HEK293T (cell line): ENCODE measurements around the gene ZNF385B.
A peak's percentile ranks its signal among the peaks of the same experiment; 100 is the strongest.
"Not testable (repeated sequence)": the region's sequence is repeated elsewhere in the genome, so short reads cannot be mapped to it uniquely, and the experiment has no call there.

ENCODE experiments used
- CTCF ChIA-PET: fragments of 350-600 bp; formaldehyde crosslinking; extraction: SDS; loops from one replicate; lab custom pipeline; 2021; ENCODE audit warnings: antibody characterized with exemption, inconsistent platforms; lab: Yijun Ruan, JAX
- POLR2A ChIA-PET: fragments of 350-600 bp; formaldehyde crosslinking; extraction: SDS; loops from one replicate; lab custom pipeline; 2020; ENCODE audit warnings: antibody characterized with exemption, inconsistent platforms; lab: Yijun Ruan, JAX
- DNase-seq: peaks from one replicate; pipeline ENCODE4 v3.0.0; 2012; ENCODE audit warnings: mixed read lengths; ENCODE audit errors: extremely low spot score
- ARNT ChIP-seq: fragments of 450-650 bp; IDR thresholded peaks from 2 replicates; pipeline ENCODE4 v1.6.1; 2017; ENCODE audit warnings: mild to moderate bottlenecking
- BHLHE40 ChIP-seq: fragments of 450-650 bp; IDR thresholded peaks from 2 replicates; pipeline ENCODE4 v1.6.1; 2016; ENCODE audit warnings: mild to moderate bottlenecking, moderate library complexity, borderline replicate concordance
- CTBP1 ChIP-seq: fragments of 450-650 bp; IDR thresholded peaks from 2 replicates; pipeline ENCODE4 v1.6.1; 2016; ENCODE audit warnings: borderline replicate concordance
- ELF4 ChIP-seq: fragments of 450-650 bp; IDR thresholded peaks from 2 replicates; pipeline ENCODE4 v1.6.1; 2017; ENCODE audit warnings: antibody characterized with exemption
- FOXA1 ChIP-seq: fragments of 450-650 bp; IDR thresholded peaks from 2 replicates; pipeline ENCODE4 v1.6.1; 2016; ENCODE audit warnings: mild to moderate bottlenecking
- FOXK2 ChIP-seq: fragments of 450-650 bp; IDR thresholded peaks from 2 replicates; pipeline ENCODE4 v1.6.1; 2016; ENCODE audit warnings: mild to moderate bottlenecking
- FOXM1 ChIP-seq: fragments of 450-650 bp; IDR thresholded peaks from 2 replicates; pipeline ENCODE4 v1.6.1; 2017; ENCODE audit warnings: mild to moderate bottlenecking, borderline replicate concordance
- HDGF ChIP-seq: fragments of 450-650 bp; IDR thresholded peaks from 2 replicates; pipeline ENCODE4 v1.6.1; 2017; ENCODE audit warnings: antibody characterized with exemption, borderline replicate concordance
- L3MBTL2 ChIP-seq: fragments of 450-650 bp; conservative IDR thresholded peaks from 2 replicates; pipeline ENCODE4 v1.6.1; 2016; ENCODE audit warnings: mild to moderate bottlenecking
- LEF1 ChIP-seq: fragments of 450-650 bp; IDR thresholded peaks from 2 replicates; pipeline ENCODE4 v1.6.1; 2017; ENCODE audit warnings: mild to moderate bottlenecking, borderline replicate concordance
- NFRKB ChIP-seq: fragments of 450-650 bp; IDR thresholded peaks from 2 replicates; pipeline ENCODE4 v1.6.1; 2016; ENCODE audit warnings: mild to moderate bottlenecking, moderate library complexity
- SP1 ChIP-seq: fragments of 450-650 bp; IDR thresholded peaks from 2 replicates; pipeline ENCODE4 v1.6.1; 2017
- SUZ12 ChIP-seq: fragments of 450-650 bp; IDR thresholded peaks from 2 replicates; pipeline ENCODE4 v1.6.1; 2016; ENCODE audit warnings: mild to moderate bottlenecking
- TARDBP ChIP-seq: fragments of 450-650 bp; IDR thresholded peaks from 2 replicates; pipeline ENCODE4 v1.6.1; 2016
- ZNF384 ChIP-seq: fragments of 450-650 bp; IDR thresholded peaks from 2 replicates; pipeline ENCODE4 v1.6.1; 2016
- TF ChIP-seq, protein P1 (sequence below): fragments of 450-650 bp; IDR thresholded peaks from 2 replicates; pipeline ENCODE4 v1.6.1; 2016

Gene ZNF385B

DNA sequence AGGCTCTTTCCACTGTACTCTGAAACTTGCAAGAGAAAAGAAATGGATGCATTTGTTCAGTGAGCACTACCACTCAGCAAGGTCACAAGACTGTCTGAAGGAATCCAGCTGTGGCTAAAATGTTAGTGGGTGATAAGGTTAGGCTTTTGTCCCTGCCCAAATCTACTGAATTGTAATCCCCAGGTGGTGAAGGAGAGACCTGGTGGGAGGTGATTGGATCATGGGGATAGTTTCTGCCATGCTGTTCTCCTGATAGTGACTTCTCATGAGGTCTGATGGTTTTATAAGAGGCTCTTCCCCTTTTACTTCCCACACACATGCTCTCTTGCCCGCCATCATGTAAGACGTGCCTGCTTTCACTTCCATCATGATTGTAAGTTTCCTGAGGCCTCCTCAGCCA is 68.2 kb downstream of the ZNF385B start:
- POLR2A ChIA-PET: no interaction called here
- no peak for DNase-seq
- no peak for TF ChIP-seq TARDBP
- no peak for TF ChIP-seq FOXA1
- no peak for TF ChIP-seq ZNF384
- TF ChIP-seq L3MBTL2: no peak
- no peak for TF ChIP-seq HDGF
- TF ChIP-seq FOXM1: no peak
- TF ChIP-seq CTBP1: no peak
- no peak for TF ChIP-seq NFRKB
- TF ChIP-seq SUZ12: no peak
- CTCF ChIA-PET: no interaction called here

DNA sequence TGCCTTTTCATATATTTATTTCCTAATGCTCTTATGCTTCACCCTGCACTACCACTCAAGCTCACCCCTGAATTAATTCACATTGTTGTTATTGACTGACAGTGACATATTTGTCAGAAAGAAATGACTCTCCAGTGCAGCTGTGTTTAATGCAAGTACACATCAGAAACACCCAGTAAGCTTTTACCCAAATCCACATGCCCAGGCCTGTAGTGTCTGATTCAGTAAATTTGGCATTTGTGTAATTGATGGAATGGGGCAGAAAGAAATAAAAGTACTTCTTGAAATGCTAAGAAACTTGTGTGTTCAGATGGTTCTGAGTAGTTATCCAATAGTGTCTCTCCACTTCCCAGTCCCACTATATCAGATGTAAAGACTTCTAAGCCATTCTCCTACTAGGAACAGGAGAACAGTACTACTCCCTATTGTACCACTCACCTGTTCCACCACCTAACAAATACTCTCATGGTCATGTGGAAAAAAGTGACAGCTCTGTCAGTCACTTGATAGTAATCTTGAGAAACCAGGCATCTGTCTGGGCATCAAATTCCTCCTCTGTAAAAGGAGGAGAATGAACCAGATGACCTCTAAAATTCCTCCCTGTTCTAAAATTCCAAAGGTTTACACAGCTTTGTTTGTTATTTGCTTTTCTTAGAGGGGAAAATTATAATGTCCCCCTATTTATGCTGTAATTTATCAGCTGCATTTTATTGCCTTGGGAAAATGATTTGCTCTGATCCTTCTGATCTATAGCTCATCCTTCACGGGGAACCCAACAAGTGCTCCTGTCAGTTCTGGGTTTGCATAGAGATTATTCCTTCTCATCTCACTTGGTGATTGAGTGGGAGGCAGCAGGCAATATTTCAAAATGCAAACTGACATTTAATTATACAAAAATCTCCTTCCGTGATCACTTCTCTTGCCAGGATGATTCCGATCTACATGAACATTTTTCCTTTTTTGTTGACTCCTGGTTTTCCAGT is 70.9 kb downstream of the ZNF385B start:
- POLR2A ChIA-PET: no interaction called here
- TF ChIP-seq BHLHE40: no peak
- TF ChIP-seq, protein P1, sequence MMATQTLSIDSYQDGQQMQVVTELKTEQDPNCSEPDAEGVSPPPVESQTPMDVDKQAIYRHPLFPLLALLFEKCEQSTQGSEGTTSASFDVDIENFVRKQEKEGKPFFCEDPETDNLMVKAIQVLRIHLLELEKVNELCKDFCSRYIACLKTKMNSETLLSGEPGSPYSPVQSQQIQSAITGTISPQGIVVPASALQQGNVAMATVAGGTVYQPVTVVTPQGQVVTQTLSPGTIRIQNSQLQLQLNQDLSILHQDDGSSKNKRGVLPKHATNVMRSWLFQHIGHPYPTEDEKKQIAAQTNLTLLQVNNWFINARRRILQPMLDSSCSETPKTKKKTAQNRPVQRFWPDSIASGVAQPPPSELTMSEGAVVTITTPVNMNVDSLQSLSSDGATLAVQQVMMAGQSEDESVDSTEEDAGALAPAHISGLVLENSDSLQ: peak; percentile 16; the same call in 1 of the 2 replicates
- CTCF ChIA-PET: no interaction called here
- no peak for DNase-seq

DNA sequence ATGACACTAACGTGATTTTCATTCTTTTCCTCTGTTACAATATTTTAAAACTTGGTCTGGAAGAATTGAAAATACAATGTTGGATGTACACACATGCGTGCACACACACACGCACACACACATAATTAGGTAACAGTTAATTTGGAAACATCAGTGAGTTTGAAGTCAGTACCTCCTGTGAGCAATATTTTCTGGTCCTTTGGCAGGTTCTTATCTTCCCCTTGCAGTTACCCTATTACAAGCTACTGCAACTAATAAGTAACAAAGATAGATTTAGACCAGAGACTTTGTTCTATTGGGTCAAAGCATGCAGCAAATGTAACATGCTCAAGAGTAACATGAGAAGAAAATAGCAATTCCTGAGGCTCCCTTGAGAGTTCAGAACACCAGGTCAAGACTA is 73.3 kb downstream of the ZNF385B start:
- CTCF ChIA-PET: interaction anchor here (0.6 kb wide), 1 partner anchor 194 kb away, joined by 5 read pairs; no protein-coding TSS in a partner anchor

DNA sequence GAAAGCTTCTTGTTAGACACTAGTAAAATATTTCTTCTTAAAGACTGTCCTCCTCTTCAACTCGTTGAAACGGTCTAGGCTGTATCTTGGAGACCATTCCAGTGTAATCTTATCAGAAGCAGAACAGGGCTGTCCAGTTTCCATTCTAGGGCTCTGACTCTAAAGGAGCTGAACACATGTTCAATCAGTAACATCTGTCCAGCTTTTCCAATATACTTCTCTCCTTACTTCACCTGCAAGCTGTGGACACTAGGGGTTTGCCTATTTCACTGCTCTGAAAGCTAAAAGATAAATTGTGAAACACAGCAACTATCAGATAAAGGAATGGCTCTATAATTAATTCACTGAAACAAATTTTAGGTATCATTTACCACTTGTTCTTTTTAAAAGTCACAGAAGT is 73.8 kb downstream of the ZNF385B start:
- CTCF ChIA-PET: interaction anchor here (0.6 kb wide), 1 partner anchor 193 kb away, joined by 5 read pairs; no protein-coding TSS in a partner anchor
- TF ChIP-seq ZNF384 (no peak), ELF4 (no peak), FOXM1 (no peak), HDGF (no peak), SP1 (no peak), L3MBTL2 (no peak), NFRKB (no peak), BHLHE40 (no peak), SUZ12 (no peak), ARNT (no peak), FOXK2 (no peak), TARDBP (no peak), CTBP1 (no peak), FOXA1 (no peak), LEF1 (no peak)
- no peak for DNase-seq
- POLR2A ChIA-PET: no interaction called here

More for the DNA sequence above, 73.3 kb downstream of the ZNF385B start:
- POLR2A ChIA-PET: no interaction called here
- TF ChIP-seq FOXA1 (no peak), ELF4 (no peak), CTBP1 (no peak), NFRKB (no peak), TARDBP (no peak), SUZ12 (no peak), SP1 (no peak), BHLHE40 (no peak)
- TF ChIP-seq, protein P1: no peak
- no peak for DNase-seq

DNA sequence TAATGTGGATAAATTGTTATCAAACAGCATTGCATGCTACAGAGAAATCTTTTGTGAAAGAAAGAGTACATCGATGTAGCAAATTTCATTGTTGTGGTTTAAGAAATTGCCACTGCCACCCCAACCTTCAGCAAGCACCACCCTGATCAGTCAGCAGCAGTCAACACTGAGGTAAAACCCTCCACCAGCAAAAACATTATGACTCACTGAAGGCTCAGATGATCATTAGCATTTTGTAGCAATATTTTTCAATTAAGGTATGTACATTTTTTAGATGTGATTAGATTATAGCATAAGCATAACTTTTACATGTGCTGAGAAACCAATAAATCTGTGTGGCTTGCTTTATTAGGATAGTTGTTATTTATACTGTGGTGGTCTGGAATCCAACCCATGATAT is 75.5 kb downstream of the ZNF385B start:
- TF ChIP-seq SUZ12: no peak
- no peak for TF ChIP-seq FOXM1
- TF ChIP-seq, protein P1: no peak
- no peak for DNase-seq
- POLR2A ChIA-PET: no interaction called here
- CTCF ChIA-PET: no interaction called here

DNA sequence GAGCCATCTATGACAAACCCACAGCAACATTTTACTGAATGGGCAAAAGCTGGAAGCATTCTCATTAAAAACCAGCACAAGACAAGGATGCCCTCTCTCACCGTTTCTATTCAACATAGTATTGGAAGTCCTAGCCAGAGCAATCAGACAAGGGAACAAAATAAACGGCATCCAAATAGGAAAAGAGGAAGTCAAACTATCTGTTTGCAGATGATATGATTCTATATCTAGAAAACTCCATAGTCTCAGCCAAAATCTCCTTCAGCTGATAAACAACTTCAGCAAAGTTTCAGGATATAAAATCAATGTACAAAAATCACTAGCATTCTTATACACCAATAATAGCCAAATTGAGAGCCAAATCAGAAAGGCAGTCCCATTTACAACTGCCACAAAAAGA is 79.1 kb downstream of the ZNF385B start:
- CTCF ChIA-PET, POLR2A ChIA-PET, DNase-seq: not testable (repeated sequence)

DNA sequence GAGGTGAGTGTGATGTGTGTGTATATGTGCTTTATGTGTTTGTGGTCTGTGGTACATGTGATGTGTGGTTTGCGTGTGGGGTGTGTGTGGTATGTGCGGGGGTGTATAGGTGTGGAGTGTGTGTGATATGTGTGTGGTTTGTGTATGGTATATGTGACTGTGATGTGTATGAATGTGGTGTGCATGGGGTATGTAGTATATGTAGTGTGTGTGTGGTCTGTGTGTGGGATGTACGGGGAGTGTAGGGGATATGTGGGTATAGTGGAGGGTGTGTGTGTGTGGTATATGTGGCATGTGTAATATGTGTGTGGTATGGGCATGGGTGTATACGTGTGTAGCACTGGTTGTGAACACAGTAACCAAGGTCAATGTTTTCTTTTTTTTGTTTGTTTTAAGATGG is 87.4 kb downstream of the ZNF385B start:
- CTCF ChIA-PET: no interaction called here
- TF ChIP-seq ARNT (no peak), FOXA1 (no peak)
- POLR2A ChIA-PET: no interaction called here
- no peak for DNase-seq
